GM12878 (cell line): ENCODE data around the gene AKNA. TPM values are rescaled to one million over a fixed set of nuclear protein-coding genes. Genes with fewer than 3 reads are reported as not detected.
A peak's percentile ranks its signal among the peaks of the same experiment; 100 is the strongest.

Experiments
- BACH1 ChIP-seq: fragments of 450-650 bp; IDR thresholded peaks from 2 replicates; pipeline ENCODE4 v1.6.1; 2017; ENCODE audit warnings: mild to moderate bottlenecking, borderline replicate concordance
- BCL11A ChIP-seq: IDR thresholded peaks from 2 replicates; pipeline ENCODE4 v1.6.1; 2011; ENCODE audit warnings: low read depth, low read length
- BMI1 ChIP-seq: fragments of 450-650 bp; IDR thresholded peaks from 2 replicates; pipeline ENCODE4 v1.6.1; 2016; ENCODE audit warnings: mild to moderate bottlenecking, moderate library complexity, borderline replicate concordance
- CBFB ChIP-seq: IDR thresholded peaks from 2 replicates; pipeline ENCODE4 v1.6.1; 2016; ENCODE audit warnings: antibody characterized with exemption, low read depth
- CREB1 ChIP-seq: IDR thresholded peaks from 2 replicates; pipeline ENCODE4 v1.6.1; 2012; ENCODE audit warnings: low read depth, mild to moderate bottlenecking, inconsistent platforms
- ELK1 ChIP-seq: IDR thresholded peaks from 2 replicates; pipeline ENCODE4 v1.6.1; 2012; ENCODE audit warnings: low read depth, low read length, improper control_type of control experiment
- GATAD2B ChIP-seq: fragments of 450-650 bp; conservative IDR thresholded peaks from 2 replicates; pipeline ENCODE4 v1.6.1; 2017; ENCODE audit warnings: low read depth, mild to moderate bottlenecking, moderate library complexity
- HDAC2 ChIP-seq: fragments of 200-600 bp; sonication (generic); IDR thresholded peaks from 2 replicates; pipeline ENCODE4 v1.6.1; 2017
- HDGF ChIP-seq: fragments of 450-650 bp; IDR thresholded peaks from 2 replicates; pipeline ENCODE4 v1.6.1; 2016; ENCODE audit warnings: antibody characterized with exemption
- IKZF1 ChIP-seq: fragments of 450-650 bp; conservative IDR thresholded peaks from 2 replicates; pipeline ENCODE4 v1.6.1; 2017; ENCODE audit warnings: antibody characterized with exemption, mild to moderate bottlenecking
- MAX ChIP-seq: IDR thresholded peaks from 2 replicates; pipeline ENCODE4 v1.6.1; 2012; ENCODE audit warnings: low read depth, low read length, improper control_type of control experiment
- MTA2 ChIP-seq: fragments of 450-650 bp; IDR thresholded peaks from 2 replicates; pipeline ENCODE4 v1.6.1; 2016; ENCODE audit warnings: low read depth, mild to moderate bottlenecking, moderate library complexity
- NFIC ChIP-seq: IDR thresholded peaks from 2 replicates; pipeline ENCODE4 v1.6.1; 2012; ENCODE audit warnings: low read depth, mild to moderate bottlenecking, inconsistent platforms, low read length, moderate library complexity
- NR2F1 ChIP-seq: fragments of 450-650 bp; conservative IDR thresholded peaks from 2 replicates; pipeline ENCODE4 v1.6.1; 2017; ENCODE audit warnings: mild to moderate bottlenecking
- PAX5 ChIP-seq: IDR thresholded peaks from 2 replicates; pipeline ENCODE4 v1.6.1; 2011; ENCODE audit warnings: low read depth, low read length, borderline replicate concordance
- PML ChIP-seq: IDR thresholded peaks from 2 replicates; pipeline ENCODE4 v1.6.1; 2012; ENCODE audit warnings: low read length, inconsistent platforms
- POLR2AphosphoS5 ChIP-seq: IDR thresholded peaks from 2 replicates; pipeline ENCODE4 v1.6.1; 2011; ENCODE audit warnings: mild to moderate bottlenecking, low read length, inconsistent platforms
- RAD21 ChIP-seq: IDR thresholded peaks from 2 replicates; pipeline ENCODE4 v1.6.1; 2011; ENCODE audit warnings: mild to moderate bottlenecking, low read depth, low read length, moderate library complexity; ENCODE audit not compliant: insufficient read depth
- RAD51 ChIP-seq: fragments of 450-650 bp; IDR thresholded peaks from 2 replicates; pipeline ENCODE4 v1.6.1; 2016; ENCODE audit warnings: moderate library complexity, mild to moderate bottlenecking, inconsistent platforms
- RCOR1 ChIP-seq: conservative IDR thresholded peaks from 2 replicates; pipeline ENCODE4 v1.6.1; 2012; ENCODE audit warnings: low read depth, low read length, improper control_type of control experiment
- SMARCA5 ChIP-seq: fragments of 450-650 bp; IDR thresholded peaks from 2 replicates; pipeline ENCODE4 v1.6.1; 2017; ENCODE audit warnings: mild to moderate bottlenecking
- SP1 ChIP-seq: IDR thresholded peaks from one replicate; pipeline ENCODE4 v1.6.1; 2011; ENCODE audit warnings: low read depth, low read length
- STAT3 ChIP-seq: IDR thresholded peaks from 2 replicates; pipeline ENCODE4 v1.6.1; 2011; ENCODE audit warnings: low read depth, low read length, improper control_type of control experiment
- TBL1XR1 ChIP-seq: IDR thresholded peaks from 2 replicates; pipeline ENCODE4 v1.6.1; 2012; ENCODE audit warnings: low read depth, low read length, improper control_type of control experiment
- USF1 ChIP-seq: IDR thresholded peaks from 2 replicates; pipeline ENCODE4 v1.6.1; 2011; ENCODE audit warnings: borderline replicate concordance, low read depth, mild to moderate bottlenecking, moderate library complexity, mixed read lengths, low read length; ENCODE audit not compliant: insufficient read depth; ENCODE audit errors: extremely low read length
- YY1 ChIP-seq: IDR thresholded peaks from 2 replicates; pipeline ENCODE4 v1.6.1; 2011; ENCODE audit warnings: low read depth, mild to moderate bottlenecking, low read length
- ZNF207 ChIP-seq: fragments of 450-650 bp; IDR thresholded peaks from 2 replicates; pipeline ENCODE4 v1.6.1; 2014; ENCODE audit warnings: antibody characterized with exemption, mild to moderate bottlenecking, borderline replicate concordance
- ZNF384 ChIP-seq: IDR thresholded peaks from 2 replicates; pipeline ENCODE4 v1.6.1; 2012; ENCODE audit warnings: low read depth, mild to moderate bottlenecking, low read length, improper control_type of control experiment, borderline replicate concordance
- ZSCAN29 ChIP-seq: fragments of 450-650 bp; IDR thresholded peaks from 2 replicates; pipeline ENCODE4 v1.6.1; 2017; ENCODE audit warnings: mild to moderate bottlenecking, moderate library complexity
- polyA plus RNA-seq, 11 experiments: library from polyadenylated mRNA; depleted of rRNA in 4 of 11; unstranded in 6 of 11; stranded (reverse) in 5 of 11; fragments of >200 nt; fragmentation: Nextera tagmentation in 4 of 11; fragmentation: Illumina TruSeq in 1 of 11; extraction: Ambion mirVana in 4 of 11; extraction: Trizol in 1 of 11; gene quantifications; 1 replicate in 1 of 11; 2 replicates in 10 of 11; pipeline versions ENCODE4 v1.2.1 to v1.2.3, GENCODE V29; 2011 to 2016; ENCODE audit warnings: inconsistent platforms in 2 of 11, missing spikeins in 2 of 11, low read depth in 1 of 11
- total RNA-seq, 4 experiments: library from RNA; depleted of rRNA in 3 of 4; stranded (reverse); fragments of >200 nt in 3 of 4; fragmentation: Illumina TruSeq in 1 of 4; extraction: Trizol in 1 of 4; gene quantifications; 2 replicates each; pipeline versions ENCODE4 v1.2.1 to v1.2.3, GENCODE V29; 2013 to 2021
- TF ChIP-seq, protein P1 (sequence below): fragments of 450-650 bp; IDR thresholded peaks from 2 replicates; pipeline ENCODE4 v1.6.1; 2014; ENCODE audit warnings: mild to moderate bottlenecking

The AKNA gene
- total and polyA plus RNA-seq, 10 of the 15 experiments (the other 5 are each of a cell fraction or from before 2014, with no cell fraction given), result 1.6 to 132 (median 35.3) TPM

DNA sequence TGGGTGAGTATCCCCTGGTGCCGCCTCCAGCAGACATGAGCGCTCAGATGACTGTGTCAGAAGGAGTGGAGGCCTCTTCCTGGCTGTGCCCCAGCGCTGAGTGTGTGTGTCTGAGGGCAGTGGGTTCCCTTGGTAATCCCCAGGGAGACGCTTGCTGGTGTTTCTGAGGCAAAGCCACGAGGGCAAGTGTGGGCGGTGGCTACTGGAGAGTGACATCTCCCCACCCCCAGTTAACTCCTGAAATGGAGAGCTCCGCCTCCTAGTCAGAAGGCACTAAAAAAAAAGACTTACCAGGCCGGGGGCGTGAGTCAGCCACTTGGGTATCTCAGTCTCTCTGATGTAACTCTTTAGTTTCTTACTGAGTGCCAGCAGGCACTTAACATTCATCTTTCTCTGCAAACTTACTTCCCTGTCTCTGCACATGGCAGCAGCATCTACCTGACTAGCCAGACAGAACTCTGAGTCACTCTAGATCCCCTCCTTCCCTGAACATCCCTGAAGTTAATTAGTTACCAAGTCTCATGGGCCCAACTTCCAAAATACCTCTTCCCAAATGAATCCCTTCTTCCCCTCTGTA, 38.8 kb downstream of the AKNA start (continued):
- TF ChIP-seq MAX, result peak; percentile 37; the same call in 1 of the 2 replicates
- no peak for TF ChIP-seq ZNF207
- TF ChIP-seq POLR2AphosphoS5, result peak; percentile 66
- peak; percentile 44; the same call in 1 of the 2 replicates for TF ChIP-seq PML
- TF ChIP-seq, protein P1, sequence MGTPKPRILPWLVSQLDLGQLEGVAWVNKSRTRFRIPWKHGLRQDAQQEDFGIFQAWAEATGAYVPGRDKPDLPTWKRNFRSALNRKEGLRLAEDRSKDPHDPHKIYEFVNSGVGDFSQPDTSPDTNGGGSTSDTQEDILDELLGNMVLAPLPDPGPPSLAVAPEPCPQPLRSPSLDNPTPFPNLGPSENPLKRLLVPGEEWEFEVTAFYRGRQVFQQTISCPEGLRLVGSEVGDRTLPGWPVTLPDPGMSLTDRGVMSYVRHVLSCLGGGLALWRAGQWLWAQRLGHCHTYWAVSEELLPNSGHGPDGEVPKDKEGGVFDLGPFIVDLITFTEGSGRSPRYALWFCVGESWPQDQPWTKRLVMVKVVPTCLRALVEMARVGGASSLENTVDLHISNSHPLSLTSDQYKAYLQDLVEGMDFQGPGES, result no peak
- TF ChIP-seq NR2F1, result 0 out of 2 replicates have a peak, but pooled peaks have one; percentile 28
- peak; percentile 60; the same call in 1 of the 2 replicates for TF ChIP-seq CBFB
- TF ChIP-seq ELK1, result no peak
- TF ChIP-seq SMARCA5, result 0 out of 2 replicates have a peak, but pooled peaks have one; percentile 3
- TF ChIP-seq ZNF384, result peak; percentile 94
- peak; percentile 12 for TF ChIP-seq USF1
- no peak for TF ChIP-seq RAD21
- TF ChIP-seq GATAD2B, result peak; percentile 74
- peak; percentile 45; the same call in 1 of the 2 replicates for TF ChIP-seq CREB1
- TF ChIP-seq BACH1, result peak; percentile 47; the same call in 1 of the 2 replicates
- TF ChIP-seq IKZF1, result peak; percentile 86
- no peak for TF ChIP-seq HDAC2
- TF ChIP-seq ZSCAN29, result no peak
- no peak; the same call in 1 of the 2 replicates for TF ChIP-seq NFIC
- TF ChIP-seq BCL11A, result peak; percentile 62; the same call in 1 of the 2 replicates
- no peak for TF ChIP-seq RCOR1
- peak; percentile 54; the same call in 1 of the 2 replicates for TF ChIP-seq MTA2
- peak; percentile 34; the same call in 1 of the 2 replicates for TF ChIP-seq BMI1
- peak; percentile 38; the same call in 1 of the 2 replicates for TF ChIP-seq HDGF
- peak; percentile 39; the same call in 1 of the 2 replicates for TF ChIP-seq YY1
- TF ChIP-seq RAD51, result peak; percentile 85
- TF ChIP-seq TBL1XR1, result no peak
- TF ChIP-seq STAT3, result no peak
- peak; percentile 80; the same call in 1 of the 2 replicates for TF ChIP-seq PAX5
- peak; percentile 58 for TF ChIP-seq SP1
